Stimulated activated CD8-positive, alpha-beta memory T cell treated with anti-CD3 and anti-CD28 coated beads, Interleukin-7, amount 100 ng/mL, for 48 hours (primary cell): ENCODE measurements around the gene SCCPDH.

Experiments used
- DNase-seq, 2 donors: peaks; one replicate each; pipeline ENCODE4 v3.0.0-alpha.2; 2020; ENCODE audit warnings: low read depth in 1 of 2; ENCODE audit errors: extremely low read depth in 1 of 2

Gene SCCPDH

DNA sequence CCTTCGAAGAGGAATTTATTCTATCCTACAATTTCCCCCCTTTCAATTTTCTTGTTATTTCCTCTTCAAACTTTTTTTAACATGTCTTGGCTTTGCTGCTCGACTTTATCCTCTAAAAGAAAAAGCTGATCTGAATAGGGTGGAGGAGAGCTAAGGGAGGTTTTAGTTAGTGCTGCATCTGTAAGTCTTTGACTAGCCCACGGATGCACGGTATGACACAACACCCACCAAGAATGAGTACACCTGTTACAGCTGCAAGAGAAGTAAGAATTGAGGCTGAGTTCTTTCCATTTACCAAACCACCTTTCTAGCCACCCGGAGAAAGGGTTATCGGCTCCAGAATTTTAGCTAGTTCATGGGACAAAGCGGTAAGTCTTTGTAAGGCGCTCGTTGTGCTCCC lies 23.8 kb downstream of the SCCPDH start:
- DNase-seq, result no peak

DNA sequence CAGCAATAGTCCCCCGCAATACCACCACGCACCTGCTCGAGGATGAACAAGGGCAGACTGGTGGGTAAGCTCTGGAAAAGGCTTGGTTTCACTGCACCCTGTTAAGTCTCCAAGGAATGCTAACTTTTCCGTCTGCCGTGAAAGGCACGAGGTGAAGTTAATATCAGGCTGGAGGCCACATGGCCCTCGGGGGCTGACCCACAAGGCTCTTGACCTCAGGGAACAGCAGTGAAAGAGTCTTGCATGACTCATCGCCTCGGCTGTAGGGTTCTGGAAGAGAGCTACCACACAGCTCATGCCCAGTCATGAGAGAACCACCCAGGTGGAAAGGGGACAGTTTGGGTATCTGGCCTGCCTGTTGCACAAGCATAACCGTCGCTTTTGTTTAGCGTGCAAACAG lies 24.7 kb downstream of the SCCPDH start:
- DNase-seq, result no peak

GRCh38 chr1:246750752-246751151 lies 26.5 kb downstream of the SCCPDH start:
- no peak for DNase-seq

GRCh38 chr1:246753670-246754535 lies 29.7 kb downstream of the SCCPDH start:
- peak; percentile 11 to 22 for DNase-seq

- DNase-seq, result no peak
Observed at GRCh38 chr1:246755419-246755818, 31.2 kb downstream of the SCCPDH start.

DNA sequence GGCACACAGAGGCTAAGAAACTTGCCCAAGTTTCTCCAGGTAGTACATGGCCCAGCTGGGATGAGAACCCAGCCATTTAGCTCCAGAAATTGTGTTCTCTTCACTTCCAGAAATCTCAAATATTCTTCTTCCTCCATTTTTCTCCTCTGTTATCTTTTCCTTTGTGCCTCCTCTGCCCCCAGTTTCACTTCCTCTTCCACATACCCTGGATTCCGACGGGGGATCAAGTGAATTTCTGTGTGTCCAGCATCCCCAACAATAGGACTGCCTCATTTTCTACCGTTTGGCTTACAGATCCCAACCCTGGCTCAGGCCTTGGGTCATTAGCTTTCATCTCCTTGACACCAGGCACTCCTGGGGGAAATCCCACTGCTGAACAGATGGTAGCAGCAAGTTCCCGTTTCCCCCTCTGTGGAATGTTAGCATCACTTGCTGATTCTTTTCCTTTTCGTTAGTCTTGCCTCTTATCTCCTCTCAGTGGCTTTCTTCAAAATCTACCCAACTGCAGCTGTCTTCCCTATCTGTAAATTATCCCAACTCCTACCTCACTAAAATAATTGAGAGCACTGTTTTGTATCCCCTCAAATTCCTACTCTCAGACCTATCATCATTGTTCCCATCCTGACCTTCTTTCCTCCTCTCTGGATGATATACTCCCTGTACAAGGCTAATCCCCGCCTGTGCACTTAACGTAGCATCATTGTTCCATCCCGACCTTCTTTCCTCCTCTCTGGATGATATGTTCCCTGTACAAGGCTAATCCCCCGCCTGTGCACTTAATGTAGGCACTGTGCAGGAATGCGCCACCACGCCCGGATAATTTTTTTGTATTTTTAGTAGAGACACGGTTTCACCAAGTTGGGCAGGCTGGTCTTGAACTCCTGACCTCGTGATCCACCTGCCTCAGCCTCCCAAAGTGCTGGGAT lies 36.5 kb downstream of the SCCPDH start:
- no peak for DNase-seq

GRCh38 chr1:246761396-246761795 lies 37.2 kb downstream of the SCCPDH start:
- no peak for DNase-seq

DNA sequence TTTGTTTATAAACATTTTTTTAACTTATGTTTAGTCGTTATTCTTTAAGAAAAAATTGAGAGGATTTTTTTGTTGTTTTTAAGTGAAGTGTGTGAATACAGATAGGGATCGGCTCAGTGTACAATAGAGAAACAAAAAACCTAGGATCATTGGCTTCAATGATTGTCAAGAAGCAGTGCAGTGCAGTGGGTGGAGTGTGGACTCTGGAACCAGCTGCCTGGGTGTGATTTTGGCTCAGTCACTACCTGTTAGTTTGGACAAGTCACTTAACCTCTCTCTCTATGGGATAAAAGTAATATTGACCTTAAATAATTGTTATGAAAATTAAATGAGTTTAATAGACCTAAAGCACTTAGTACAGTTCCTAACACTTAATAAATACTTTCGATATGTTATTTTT lies 41.3 kb downstream of the SCCPDH start:
- DNase-seq, result no peak

- DNase-seq, result no peak
Observed at GRCh38 chr1:246768403-246769020, 44.3 kb downstream of the SCCPDH start.

- DNase-seq, result no peak
Observed at GRCh38 chr1:246769306-246769705, 45.1 kb downstream of the SCCPDH start.

GRCh38 chr1:246771366-246771765 lies 47.2 kb downstream of the SCCPDH start:
- DNase-seq, result no peak

DNA sequence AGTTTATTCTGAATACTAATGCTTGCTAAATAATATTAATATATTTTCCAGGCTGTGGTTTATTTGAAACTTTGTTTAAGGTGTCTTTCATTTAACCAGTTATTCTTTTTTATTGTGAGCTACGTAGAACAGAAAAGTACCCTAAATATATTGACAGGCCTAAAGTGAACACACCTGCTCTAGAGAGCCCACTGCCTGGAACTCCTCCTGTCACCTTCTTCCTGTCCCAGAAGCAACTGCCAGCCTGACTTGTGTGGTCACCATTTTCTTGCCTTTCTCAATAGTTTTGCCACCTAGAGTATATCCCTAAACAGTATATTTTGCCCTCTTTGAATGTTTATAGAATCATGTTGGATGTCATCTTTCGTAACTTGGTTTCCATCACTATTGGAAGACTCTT lies 48.5 kb downstream of the SCCPDH start:
- DNase-seq, result no peak

GRCh38 chr1:246773213-246773641 lies 49.0 kb downstream of the SCCPDH start:
- DNase-seq, result no peak

- DNase-seq, result no peak
Observed at GRCh38 chr1:246775531-246776385, 51.5 kb downstream of the SCCPDH start.

DNA sequence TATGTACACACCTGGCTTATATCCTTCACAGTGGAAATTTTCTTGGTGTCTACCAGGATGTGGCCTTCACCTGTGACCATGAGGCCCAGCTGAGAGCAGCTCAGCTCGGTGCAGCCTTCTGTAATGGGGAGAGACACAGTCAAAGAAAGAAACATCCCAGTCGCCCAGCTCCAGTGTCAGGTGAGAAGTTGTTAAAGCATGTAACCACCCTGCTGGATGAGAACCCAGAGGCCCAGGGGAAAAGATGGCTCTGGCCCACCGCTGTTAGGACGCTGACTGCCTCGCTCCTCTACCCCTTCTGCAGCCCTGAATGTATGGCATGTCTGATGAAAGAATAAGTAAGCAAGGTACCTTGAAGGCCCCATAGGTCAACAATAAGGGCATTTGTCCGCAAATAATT lies 52.7 kb downstream of the SCCPDH start:
- DNase-seq, result no peak

GRCh38 chr1:246778663-246779062 lies 54.5 kb downstream of the SCCPDH start:
- no peak for DNase-seq

- DNase-seq, result no peak
Observed at GRCh38 chr1:246779561-246780175, 55.5 kb downstream of the SCCPDH start.

- DNase-seq, result no peak
Observed at GRCh38 chr1:246780264-246780663, 56.1 kb downstream of the SCCPDH start.

DNA sequence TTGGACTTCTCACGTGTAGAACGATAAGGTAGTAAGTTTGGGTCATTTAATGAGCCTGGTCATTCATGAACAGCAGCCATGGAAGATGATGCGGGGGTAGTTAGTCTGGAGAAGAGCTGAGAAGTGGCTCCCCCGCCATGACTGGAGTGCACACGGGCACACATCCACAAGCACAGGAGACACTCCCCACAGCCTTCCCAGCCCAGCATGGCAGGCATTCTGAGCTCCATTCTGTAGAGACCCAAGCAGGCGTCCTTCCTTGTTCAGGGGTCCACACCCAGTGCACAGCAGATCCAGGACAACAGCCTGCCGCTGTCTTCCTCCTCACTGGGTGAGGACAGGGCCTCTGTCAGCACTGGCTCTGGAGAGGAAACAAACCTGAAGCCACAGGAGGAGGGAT lies 57.0 kb downstream of the SCCPDH start:
- DNase-seq, result no peak
